GM18511 (cell line): ENCODE results near the gene TMEM208.

Experiments used
- ATAC-seq: cut with Tn5 transposase; IDR thresholded peaks from one replicate; pipeline ENCODE4 v1.9.1; 2021; ENCODE audit warnings: mild to moderate bottlenecking, moderate library complexity; ENCODE audit not compliant: unreplicated experiment

TMEM208 gene

DNA sequence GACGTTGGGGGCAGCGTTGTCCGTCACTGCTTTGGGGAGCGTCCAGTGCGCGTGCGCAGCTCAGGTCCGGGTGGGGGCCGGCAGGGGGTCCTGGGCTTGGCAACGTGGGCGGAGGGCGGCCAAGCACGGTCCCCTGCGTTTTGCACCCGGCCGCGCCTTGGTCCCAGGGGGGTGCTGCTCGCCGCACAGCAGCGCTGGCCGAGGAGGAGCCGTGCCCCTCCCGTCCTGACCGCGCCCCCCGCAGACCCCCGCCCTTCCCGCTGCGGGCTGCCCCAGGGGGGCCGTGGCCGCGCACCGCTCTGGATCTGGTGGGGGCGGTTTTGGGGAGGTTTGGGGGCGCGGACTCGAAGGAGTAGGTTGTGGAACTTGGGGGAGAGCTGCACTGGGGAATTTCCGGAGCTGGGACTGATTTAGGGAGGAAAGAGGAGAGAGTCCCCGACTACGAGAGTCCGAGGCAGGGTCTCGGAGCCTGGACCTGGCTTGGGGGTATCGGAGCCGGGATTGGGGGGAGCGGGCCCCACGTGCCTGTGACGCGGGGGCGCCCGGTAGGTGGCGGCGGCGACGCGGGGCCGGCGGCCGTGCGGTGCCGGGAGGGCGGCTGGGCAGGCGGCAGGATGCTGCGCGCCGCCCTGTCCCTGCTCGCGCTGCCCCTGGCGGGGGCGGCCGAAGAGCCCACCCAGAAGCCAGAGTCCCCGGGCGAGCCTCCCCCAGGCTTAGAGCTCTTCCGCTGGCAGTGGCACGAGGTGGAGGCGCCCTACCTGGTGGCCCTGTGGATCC, 21.7 kb downstream of the TMEM208 start, which contains the start of gene SLC9A5:
SLC9A5 (plus strand) TSS at position 579 of the 777 bp plus-strand sequence; CDS start at position 615, 36 bp downstream.
- no peak for ATAC-seq

DNA sequence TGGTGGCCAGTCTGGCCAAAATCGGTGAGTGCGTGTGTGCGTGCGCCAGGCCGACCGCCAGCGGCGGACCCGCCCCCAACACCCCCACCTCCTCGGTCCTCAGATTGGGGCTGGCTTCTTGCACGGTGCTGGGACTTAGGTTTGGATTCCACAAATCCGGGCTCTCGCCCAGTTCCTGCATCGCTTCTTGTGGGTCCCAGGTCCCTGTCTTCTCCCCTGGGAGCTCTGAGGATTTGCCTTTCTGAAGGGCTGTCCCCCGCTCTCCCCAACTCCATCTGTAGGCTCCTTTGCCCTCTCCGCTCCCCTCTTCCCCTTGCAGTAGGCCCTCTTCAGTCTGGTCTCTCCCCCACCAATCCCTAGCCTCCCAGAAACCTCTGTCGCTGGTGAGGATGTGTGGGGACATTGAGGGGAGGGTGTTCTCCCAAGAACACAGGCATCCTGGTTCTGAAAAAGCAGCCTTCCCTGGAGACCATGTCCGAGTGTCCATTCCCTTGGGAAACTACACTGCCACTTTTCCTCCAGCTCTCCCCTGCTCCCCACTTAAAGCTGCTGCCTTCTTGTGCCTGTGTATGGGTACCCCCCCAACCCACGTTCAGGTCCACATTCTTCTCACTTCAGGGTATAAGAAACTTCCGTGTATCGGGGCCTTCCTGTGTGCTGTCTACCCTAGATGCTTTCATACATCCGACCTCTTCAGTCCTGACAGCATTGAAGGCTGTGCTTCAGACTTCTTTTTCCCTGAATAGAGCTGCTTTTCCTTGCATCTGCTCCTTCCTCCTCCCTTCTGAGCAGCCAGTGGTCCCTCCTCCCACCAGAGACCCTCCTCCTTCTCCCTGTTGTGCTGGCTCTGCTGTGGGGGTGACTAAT, 22.5 kb downstream of the TMEM208 start:
- ATAC-seq, result no peak

GRCh38 chr16:67250045-67250327, 23.1 kb downstream of the TMEM208 start:
- no peak for ATAC-seq

DNA sequence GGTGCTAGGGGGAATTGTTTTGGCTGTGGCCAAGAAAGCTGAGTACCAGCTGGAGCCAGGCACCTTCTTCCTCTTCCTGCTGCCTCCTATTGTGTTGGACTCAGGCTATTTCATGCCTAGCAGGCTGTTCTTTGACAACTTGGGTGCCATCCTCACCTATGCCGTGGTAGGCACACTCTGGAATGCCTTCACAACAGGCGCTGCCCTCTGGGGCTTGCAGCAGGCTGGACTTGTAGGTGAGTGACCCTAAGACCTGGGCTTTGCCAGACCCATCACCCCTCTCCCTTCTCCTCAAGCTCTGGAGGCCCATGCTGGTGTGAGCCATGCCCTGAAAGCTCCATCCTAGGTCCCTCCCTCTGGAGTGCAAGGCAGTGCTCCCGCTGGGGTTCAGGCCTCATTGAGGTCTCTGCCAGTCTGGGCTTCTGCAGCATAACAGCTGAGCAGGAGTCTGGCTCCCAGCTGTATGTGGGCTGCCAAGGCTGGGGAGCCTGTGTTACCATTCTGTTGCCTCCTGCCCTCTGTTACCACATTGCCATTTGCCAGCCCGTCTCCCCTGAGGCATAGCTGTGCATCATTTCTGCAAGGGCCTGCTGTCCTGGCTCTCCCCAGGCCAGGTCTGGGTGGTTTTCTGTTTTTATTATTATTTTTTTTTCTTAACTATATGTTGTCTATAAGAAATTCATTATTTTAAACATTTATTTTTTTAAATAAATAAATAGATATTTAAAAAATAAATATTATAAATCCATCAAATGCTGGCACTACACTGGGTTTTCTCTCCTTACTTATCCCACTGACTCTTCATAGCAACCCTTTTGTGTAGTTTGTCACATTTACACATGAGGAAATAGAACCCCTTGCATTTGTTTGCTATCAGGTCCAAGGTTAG, 25.9 kb downstream of the TMEM208 start:
- no peak for ATAC-seq

DNA sequence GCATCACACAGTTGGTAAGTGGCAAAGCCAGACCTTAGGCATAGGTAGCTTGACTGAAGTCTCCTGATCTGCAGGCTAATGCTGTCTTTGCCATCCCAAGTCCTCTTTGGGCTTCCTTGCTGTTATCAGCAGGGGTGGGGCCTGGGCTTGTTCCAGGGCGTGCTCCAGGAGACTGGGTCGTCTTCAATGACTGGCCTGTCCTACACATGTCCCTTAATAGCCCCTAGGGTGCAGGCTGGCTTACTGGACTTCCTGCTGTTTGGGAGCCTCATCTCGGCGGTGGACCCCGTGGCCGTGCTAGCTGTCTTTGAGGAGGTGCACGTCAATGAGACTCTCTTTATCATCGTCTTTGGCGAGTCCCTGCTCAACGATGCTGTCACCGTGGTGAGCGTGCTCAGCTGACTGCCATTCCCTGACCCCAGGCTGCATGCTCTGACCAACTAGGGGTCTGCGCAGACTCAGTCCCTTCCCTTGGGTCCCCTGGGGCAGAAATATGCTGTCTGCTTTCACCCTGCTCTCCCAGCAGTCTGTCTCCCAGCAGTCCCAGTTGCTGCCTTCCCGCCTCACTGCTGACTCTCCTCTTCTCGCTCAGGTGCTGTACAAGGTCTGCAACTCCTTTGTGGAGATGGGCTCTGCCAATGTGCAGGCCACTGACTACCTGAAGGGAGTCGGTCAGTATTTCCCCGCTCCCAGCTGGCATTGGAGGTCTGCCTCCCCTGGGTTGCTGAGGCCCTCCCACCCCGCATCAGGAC, 28.0 kb downstream of the TMEM208 start:
- ATAC-seq, result no peak

GRCh38 chr16:67255553-67256221, 28.8 kb downstream of the TMEM208 start:
- ATAC-seq, result no peak

GRCh38 chr16:67256701-67257230, 29.8 kb downstream of the TMEM208 start:
- ATAC-seq, result no peak

- no peak for ATAC-seq
Observed at GRCh38 chr16:67257486-67258160, 30.7 kb downstream of the TMEM208 start.

DNA sequence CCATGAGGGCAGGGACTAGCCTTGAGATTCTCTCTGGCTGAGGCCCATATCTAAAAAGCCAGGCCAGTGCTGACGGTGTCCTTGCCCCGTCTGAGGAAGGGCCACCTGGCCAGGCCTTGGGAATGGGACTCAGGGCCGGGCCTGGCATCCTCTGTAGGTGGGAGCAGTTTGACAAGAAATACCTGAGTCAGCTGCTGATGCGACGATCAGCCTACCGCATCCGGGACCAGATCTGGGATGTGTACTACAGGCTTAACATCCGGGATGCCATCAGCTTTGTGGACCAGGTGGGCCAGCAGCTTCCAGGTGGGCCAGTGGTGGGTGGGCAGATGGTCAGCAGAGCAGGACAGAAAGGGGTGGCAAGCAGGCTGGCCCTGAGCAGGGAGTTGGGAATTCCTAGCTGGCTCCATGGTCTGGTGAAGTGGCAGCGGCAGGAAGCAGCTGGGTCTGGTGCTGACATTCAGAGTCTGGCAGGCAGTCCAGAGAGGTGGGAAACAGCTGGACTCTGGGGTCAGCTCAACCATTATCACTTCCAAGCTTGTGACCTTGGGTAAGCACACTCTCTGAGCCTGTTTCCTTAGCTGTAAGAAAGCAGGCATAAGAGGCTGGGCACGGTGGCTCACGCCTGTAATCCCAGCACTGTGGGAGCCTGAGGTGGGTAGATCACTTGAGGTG, 31.4 kb downstream of the TMEM208 start:
- no peak for ATAC-seq

- no peak for ATAC-seq
Observed at GRCh38 chr16:67259705-67260104, 32.8 kb downstream of the TMEM208 start.

DNA sequence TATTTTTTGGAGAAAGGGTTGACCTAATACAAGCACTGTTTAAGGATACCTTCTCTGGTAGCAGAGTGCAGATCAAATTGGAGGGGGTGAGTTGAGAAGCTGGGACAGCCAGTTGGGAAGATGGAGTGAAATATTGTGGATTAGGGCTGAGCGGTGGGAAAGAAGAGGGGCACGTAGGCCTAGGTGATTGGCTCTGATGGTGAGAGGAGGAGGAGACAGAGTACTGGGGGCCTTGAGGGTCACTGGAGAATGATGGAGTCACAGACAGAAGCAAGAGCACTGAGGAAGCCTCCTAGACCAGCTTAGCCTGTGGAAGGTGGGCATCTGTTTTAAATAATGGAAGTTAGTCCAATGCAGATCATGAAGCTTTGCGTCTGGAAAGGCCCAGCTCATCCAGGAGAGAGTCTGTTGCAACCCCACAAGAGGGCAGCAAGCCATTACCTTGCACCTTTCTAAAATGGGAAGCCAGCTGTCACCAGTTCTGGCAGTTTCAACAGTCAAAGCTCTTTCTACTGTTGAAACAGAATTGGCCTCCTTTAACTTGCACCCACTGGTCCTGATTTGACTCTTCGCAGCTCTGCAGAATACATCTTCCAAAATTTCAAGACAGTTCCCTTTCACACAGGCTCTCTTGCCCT, 33.6 kb downstream of the TMEM208 start:
- ATAC-seq, result no peak

GRCh38 chr16:67263201-67263600, 36.3 kb downstream of the TMEM208 start:
- ATAC-seq, result no peak

DNA sequence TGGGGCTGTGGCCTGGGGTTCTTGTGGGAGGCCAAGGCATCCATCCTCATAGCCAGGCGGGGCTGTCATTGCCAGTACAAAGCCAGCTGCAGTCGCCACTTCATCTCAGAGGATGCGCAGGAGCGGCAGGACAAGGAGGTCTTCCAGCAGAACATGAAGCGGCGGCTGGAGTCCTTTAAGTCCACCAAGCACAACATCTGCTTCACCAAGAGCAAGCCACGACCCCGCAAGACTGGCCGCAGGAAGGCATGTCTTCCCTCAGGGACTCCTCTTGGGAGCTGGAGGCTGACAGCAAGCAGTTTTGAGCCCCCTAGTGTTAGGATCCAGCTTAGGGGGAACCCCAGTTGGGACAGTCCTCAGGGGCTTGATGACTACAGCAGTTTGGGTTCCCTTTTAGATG, 37.3 kb downstream of the TMEM208 start:
- ATAC-seq, result no peak

DNA sequence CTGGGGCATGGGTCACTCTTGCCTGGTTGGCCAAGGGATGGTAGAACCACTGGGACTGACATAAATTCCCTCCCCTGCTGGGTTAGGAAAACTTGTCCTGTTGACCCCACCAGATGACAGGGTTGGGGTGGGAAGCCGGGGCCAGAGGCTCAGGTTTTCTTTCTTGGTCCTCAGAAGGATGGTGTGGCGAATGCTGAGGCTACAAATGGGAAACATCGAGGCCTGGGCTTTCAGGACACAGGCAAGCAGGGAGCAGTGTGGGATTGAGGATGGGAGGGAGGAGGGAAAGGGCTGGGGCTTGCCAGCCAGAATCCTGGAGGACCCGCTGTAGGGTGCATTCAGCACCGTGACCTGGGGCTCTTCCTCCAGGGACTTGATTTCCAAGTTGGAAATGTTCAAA, 37.9 kb downstream of the TMEM208 start:
- no peak for ATAC-seq

DNA sequence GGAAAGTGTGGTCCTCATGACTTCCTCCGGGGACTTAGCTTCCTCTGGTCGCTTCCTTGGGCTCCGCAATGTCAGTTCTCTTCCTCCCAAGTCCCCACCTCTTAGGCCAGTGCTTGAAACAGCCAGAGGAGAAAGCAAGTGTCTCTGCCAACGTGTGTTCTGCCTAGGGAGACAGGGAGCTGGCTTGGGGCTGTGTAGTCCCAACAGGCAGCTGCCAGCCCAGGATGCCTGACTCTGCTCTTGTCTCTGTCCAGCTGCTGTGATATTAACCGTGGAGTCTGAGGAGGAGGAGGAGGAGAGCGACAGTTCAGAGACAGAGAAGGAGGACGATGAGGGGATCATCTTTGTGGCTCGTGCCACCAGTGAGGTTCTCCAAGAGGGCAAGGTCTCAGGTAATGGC, 38.9 kb downstream of the TMEM208 start:
- ATAC-seq, result no peak

GRCh38 chr16:67268136-67268579, 41.2 kb downstream of the TMEM208 start:
- no peak for ATAC-seq

GRCh38 chr16:67269766-67270165, 42.8 kb downstream of the TMEM208 start:
- no peak for ATAC-seq

DNA sequence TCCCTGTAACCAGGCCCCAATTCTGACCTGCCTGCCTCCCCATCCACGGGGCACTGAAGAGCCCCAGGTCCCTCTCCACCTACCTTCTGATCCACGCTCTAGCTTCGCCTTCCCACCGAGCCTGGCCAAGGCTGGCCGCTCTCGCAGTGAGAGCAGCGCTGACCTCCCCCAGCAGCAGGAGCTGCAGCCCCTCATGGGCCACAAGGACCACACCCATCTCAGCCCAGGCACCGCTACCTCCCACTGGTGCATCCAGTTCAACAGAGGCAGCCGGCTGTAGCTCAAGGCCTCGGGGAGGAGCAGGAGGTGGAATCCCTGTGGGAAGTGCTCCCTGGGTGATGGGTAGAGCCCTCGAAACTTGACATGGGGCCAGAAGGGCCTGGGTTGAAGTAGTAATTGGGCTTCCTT, 44.0 kb downstream of the TMEM208 start:
- no peak for ATAC-seq
